Subcutaneous abdominal adipose tissue (tissue), 5 donors: Measurements from ENCODE around the gene ANKRD12.

Experiments
- H3K27ac ChIP-seq: one replicate; pipeline ENCODE4 v1.7.0; 2013; ENCODE audit warnings: low read depth, mild to moderate bottlenecking, inconsistent platforms, low read length, moderate library complexity
- H3K27me3 ChIP-seq, 5 donors: one replicate each; pipeline ENCODE4 v1.7.0; 2013; ENCODE audit warnings: low read length in 5 of 5, inconsistent platforms in 1 of 5; ENCODE audit not compliant: control insufficient read depth in 5 of 5, insufficient read depth in 4 of 5
- H3K36me3 ChIP-seq, 5 donors: one replicate each; pipeline ENCODE4 v1.7.0; 2013; ENCODE audit warnings: low read length in 5 of 5; ENCODE audit not compliant: control insufficient read depth in 5 of 5, insufficient read depth in 5 of 5
- H3K4me1 ChIP-seq, 5 donors: one replicate each; pipeline ENCODE4 v1.7.0; 2013; ENCODE audit warnings: low read length in 5 of 5, mild to moderate bottlenecking in 3 of 5, moderate library complexity in 1 of 5; ENCODE audit not compliant: control insufficient read depth in 5 of 5, insufficient read depth in 5 of 5
- H3K4me3 ChIP-seq, 5 donors: one replicate each; pipeline ENCODE4 v1.7.0; 2013; ENCODE audit warnings: low read length in 5 of 5, low read depth in 1 of 5
- H3K9ac ChIP-seq, 5 donors: one replicate each; pipeline ENCODE4 v1.7.0; 2013; ENCODE audit warnings: low read length in 5 of 5, mild to moderate bottlenecking in 4 of 5, moderate library complexity in 3 of 5
- H3K9me3 ChIP-seq, 5 donors: one replicate each; pipeline ENCODE4 v1.7.0; 2013; ENCODE audit warnings: low read length in 5 of 5; ENCODE audit not compliant: control insufficient read depth in 5 of 5
- donor health status: healthy.
- donor health status: healthy.
- donor health status: healthy.
- donor health status: healthy.
- donor health status: healthy.

Gene ANKRD12

DNA sequence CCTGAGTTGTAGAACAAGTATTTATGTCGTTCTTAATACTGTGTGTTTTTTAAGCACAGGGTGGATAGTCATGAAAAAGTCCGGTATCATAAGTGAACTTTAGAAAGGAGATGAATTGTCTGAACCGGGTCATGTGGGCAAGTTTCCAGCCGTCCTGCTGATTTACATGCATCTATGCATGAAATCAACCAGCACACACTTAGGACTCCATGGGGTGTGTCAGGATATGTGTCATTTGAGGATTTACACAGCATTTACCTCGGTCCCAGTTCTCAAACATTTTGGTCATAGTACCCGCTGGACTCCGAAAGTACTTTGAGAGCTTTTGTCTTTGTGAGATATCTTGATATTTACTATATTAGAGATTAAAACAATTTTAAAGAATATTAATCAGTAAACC is 150.5 kb downstream of the ANKRD12 start:
- no peaks in the 10 kb centered on the region for H3K4me1 ChIP-seq
- no peak overlapping the region for H3K4me3 ChIP-seq
- no peak overlapping the region for H3K27ac ChIP-seq
- no peak overlapping the region for H3K9ac ChIP-seq
- no peaks in the 10 kb centered on the region for H3K9me3 ChIP-seq
- H3K36me3 ChIP-seq: peaks cover 0 to 8% (median 4%) of the 10 kb centered on the region in 5 donors
- H3K27me3 ChIP-seq: no peaks in the 10 kb centered on the region

DNA sequence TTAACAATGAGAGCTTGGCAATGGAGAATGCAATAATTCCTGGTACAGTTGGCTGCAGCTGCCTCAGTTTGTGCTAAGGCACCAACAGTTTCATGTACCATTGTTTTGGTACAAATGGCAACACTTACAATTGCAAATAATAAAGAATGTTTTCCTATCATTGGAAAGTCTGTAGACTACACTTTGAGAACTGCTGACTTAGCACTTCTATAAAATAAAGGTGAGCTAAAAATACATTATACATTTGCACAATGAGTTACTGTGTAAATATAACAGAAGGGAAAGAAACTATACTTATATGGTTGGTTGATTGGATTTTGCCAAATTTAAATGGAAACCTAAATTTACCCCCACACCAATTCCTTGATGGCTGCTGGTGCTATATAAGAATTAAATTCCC is 153.1 kb downstream of the ANKRD12 start:
- H3K27ac ChIP-seq: no peak overlapping the region
- no peak overlapping the region for H3K4me3 ChIP-seq
- peaks cover 0 to 4% (median 0%) of the 10 kb centered on the region in 5 donors for H3K36me3 ChIP-seq
- no peaks in the 10 kb centered on the region for H3K4me1 ChIP-seq
- H3K9me3 ChIP-seq: peaks cover 6 to 15% (median 13%) of the 10 kb centered on the region in 5 donors
- H3K27me3 ChIP-seq: no peaks in the 10 kb centered on the region
- H3K9ac ChIP-seq: no peak overlapping the region

DNA sequence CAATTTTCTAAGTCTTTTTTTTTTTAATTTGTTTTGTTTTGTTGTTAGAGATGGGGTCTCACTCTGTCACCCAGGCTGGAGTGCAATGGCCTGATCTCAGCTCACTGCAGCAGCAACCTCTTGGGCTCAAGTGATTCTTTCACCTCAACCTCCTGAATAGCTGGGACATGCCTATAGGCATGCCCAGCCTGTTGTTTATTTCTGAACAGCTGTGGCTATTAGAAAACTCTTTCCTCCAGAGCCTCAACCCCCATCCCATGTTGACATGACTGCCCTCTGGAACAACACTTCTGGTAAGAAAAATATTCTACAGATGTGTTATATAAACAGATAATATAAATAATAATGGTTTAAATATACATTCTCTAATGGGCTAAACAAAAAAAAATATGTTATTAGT is 153.6 kb downstream of the ANKRD12 start:
- Histone ChIP-seq H3K4me3 (no peak overlapping the region), H3K4me1 (no peaks in the 10 kb centered on the region), H3K27me3 (no peaks in the 10 kb centered on the region), H3K9me3 (peaks cover 6 to 15% (median 13%) of the 10 kb centered on the region in 5 donors), H3K36me3 (peaks cover 0 to 4% (median 0%) of the 10 kb centered on the region in 5 donors), H3K27ac (no peak overlapping the region), H3K9ac (no peak overlapping the region)

DNA sequence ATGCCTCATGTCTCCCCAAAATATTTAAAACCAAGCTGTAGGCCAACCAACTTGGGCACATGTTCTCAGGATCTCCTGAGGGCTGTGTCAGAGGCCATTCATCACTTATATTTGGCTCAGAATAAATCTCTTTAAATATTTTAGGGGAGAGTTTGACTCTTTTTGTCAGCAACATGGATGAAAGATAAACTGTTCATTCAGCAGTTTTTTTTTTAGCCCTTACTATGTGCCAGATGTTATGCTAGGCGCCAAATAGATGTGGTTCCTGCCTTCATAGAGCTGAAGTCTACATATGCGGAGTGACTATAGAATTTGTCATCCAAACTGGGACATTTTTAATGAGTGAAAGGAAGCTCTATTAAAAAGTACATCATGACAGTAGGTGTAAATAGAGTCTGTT is 155.5 kb downstream of the ANKRD12 start:
- H3K4me1 ChIP-seq: no peaks in the 10 kb centered on the region
- peaks cover 0 to 4% (median 0%) of the 10 kb centered on the region in 5 donors for H3K36me3 ChIP-seq
- H3K9ac ChIP-seq: no peak overlapping the region
- H3K4me3 ChIP-seq: no peak overlapping the region
- no peak overlapping the region for H3K27ac ChIP-seq
- H3K9me3 ChIP-seq: peaks cover 6 to 22% (median 20%) of the 10 kb centered on the region in 5 donors
- no peaks in the 10 kb centered on the region for H3K27me3 ChIP-seq

DNA sequence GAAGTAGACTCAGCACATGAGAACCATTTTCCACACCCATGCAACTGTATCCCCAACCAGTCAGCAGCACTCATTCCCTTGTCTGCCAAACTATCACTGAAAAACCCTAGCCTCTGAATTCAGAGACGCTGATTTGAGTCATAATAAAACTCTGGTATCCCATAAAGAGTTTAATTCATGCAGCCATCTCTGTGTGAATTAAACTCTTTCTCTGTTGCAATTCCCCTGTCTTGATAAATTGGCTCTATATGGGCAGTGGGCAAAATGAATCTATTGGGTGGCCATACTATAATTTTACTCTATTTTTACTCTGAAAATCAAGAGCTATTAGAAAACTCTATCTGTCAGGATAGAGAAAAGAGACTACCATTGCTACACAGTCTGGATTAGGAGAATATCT is 157.4 kb downstream of the ANKRD12 start:
- H3K9ac ChIP-seq: no peak overlapping the region
- no peak overlapping the region for H3K27ac ChIP-seq
- peaks cover 0 to 4% (median 0%) of the 10 kb centered on the region in 5 donors for H3K36me3 ChIP-seq
- no peaks in the 10 kb centered on the region for H3K27me3 ChIP-seq
- no peak overlapping the region for H3K4me3 ChIP-seq
- H3K4me1 ChIP-seq: no peaks in the 10 kb centered on the region
- H3K9me3 ChIP-seq: peaks cover 6 to 24% (median 23%) of the 10 kb centered on the region in 5 donors

DNA sequence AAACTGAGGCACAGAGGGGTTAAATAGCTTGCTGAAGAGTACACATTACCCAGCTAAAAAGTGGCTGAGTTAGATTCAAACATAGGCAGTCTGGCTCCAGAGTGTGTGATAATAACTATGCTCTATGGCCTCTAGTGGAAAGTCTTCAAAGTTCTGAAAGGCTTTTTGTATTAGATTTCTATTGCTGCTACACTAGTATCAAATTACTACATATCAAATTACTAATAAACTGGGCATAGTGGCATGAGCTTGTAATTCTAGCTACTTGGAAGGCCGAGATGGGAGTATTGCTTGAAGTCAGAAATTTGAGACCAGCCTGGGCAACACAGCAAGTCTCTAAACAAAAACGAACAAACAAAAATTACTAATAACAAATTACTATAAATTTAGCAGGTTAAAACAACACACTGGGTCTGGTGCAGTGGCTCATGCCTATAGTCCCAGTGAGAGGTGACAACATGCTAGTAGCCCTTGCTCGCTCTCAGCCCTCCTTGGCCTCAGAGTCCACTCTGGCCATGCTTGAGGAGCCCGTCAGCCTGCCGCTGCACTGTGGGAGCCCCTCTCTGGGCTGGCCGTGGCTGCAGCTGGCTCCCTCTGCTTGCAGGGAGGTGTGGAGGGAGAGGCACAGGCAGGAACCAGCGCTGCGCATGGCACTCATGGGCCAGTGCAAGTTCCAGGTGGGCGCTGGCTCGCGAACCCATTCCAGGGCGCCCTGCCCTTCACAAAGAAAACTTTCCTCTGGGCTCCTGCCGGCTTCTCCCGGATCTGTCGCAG is 159.8 kb downstream of the ANKRD12 start:
- H3K9me3 ChIP-seq: peaks cover 6 to 24% (median 23%) of the 10 kb centered on the region in 5 donors
- H3K27ac ChIP-seq: no peak overlapping the region
- H3K27me3 ChIP-seq: no peaks in the 10 kb centered on the region
- H3K4me3 ChIP-seq: no peak overlapping the region
- peaks cover 0 to 4% (median 0%) of the 10 kb centered on the region in 5 donors for H3K36me3 ChIP-seq
- H3K9ac ChIP-seq: no peak overlapping the region
- no peaks in the 10 kb centered on the region for H3K4me1 ChIP-seq

DNA sequence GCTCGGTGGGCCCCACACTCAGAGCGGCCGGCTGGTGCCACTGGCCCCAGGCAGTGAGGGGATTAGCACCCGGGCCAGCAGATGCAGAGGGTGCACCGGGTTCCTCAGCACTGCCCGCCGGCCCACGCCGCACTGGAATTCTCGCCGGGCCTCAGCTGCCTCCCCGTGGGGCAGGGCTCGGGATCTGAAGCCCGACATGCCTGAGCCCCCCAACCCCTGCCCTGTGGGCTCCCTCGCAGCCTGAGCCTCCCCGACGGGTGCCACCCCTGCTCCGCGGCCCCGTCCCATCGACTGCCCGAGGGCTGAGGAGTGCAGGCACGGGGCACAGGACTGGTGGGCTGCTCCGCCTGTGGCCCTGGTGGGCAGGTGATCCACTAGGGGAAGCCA is 160.4 kb downstream of the ANKRD12 start:
- Histone ChIP-seq H3K4me3 (no peak overlapping the region), H3K9ac (no peak overlapping the region), H3K36me3 (peaks cover 0 to 4% (median 0%) of the 10 kb centered on the region in 5 donors), H3K9me3 (peaks cover 6 to 26% (median 23%) of the 10 kb centered on the region in 5 donors), H3K27me3 (no peaks in the 10 kb centered on the region), H3K4me1 (no peaks in the 10 kb centered on the region), H3K27ac (no peak overlapping the region)

DNA sequence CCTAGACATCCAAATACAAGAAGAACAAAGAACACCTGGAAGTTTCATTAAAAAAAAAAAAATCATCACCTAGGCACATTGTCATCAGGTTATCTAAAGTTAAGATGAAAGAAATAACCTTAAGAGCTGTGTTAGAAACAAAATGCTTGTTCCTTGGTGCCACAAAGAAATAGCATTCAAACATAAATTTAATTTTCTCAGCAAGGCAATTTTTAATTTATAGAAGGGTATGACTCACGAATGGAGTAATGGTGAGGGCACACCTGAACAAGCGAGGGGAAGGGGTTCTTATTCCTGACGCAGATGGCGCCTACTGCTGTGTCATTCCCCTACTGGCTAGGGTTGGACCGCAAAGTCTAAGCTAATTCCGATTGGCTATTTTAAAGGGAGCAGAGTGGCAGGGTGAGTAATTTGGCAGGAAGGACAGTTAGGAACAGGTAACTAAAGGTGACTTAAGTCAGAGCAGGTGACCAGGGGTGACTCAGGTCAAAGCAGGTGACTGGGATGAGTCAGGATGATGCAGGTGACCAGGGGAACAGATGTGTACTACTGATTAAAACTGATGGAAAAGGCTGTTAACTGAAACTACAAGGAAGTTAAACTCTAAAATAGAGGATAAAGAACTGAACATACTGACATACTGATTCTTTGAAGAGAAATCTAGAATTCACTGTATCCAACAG is 167.9 kb downstream of the ANKRD12 start:
- Histone ChIP-seq H3K4me3 (no peak overlapping the region), H3K9me3 (peaks cover 0 to 11% (median 4%) of the 10 kb centered on the region in 5 donors), H3K27me3 (no peaks in the 10 kb centered on the region), H3K9ac (no peak overlapping the region), H3K27ac (no peak overlapping the region), H3K36me3 (no peaks in the 10 kb centered on the region), H3K4me1 (no peaks in the 10 kb centered on the region)

DNA sequence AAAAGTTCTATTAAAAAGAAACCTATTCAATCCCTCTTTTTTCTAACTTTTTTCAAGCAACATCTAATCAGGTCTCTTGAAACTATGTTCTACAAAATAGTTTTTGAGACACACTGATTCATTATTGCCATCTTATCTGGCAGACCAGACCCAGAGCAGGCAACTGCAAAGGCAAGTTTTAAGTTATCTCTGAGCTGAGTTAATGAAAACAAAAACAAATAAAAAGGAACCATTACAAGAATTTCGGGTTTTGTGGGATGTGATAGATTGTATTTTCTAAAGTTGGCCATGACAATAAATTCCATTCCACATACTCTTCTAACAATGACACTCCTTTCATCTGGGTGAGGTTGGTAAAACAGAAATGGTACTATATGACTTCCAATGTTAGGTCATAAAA is 182.8 kb downstream of the ANKRD12 start:
- Histone ChIP-seq H3K27ac (no peak overlapping the region), H3K9ac (no peak overlapping the region), H3K27me3 (no peaks in the 10 kb centered on the region), H3K36me3 (no peaks in the 10 kb centered on the region), H3K9me3 (peaks cover 0 to 5% (median 0%) of the 10 kb centered on the region in 5 donors), H3K4me3 (no peak overlapping the region), H3K4me1 (no peaks in the 10 kb centered on the region)

DNA sequence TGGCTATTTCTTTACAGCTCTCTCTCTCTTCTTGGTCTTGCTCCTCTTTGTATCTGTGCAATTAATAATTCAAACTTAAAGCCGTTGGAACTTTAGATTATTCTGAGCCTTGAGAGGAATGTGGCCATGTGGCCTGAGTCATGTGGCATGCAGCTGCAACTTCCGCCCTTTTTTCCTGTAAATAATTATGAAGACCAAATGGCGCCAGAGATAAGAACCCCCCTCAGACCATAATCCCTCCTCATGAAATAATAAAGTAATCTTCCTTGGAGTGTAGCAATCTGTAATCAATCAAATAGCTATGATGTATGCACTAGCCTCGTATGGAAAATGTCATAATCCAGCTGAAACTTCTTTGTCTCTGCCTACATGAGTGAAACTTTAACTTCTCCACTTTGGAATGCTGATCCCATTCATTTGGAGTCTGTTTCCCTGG is 184.5 kb downstream of the ANKRD12 start:
- Histone ChIP-seq H3K4me3 (no peak overlapping the region), H3K27me3 (no peaks in the 10 kb centered on the region), H3K9ac (no peak overlapping the region), H3K9me3 (peaks cover 0 to 5% (median 0%) of the 10 kb centered on the region in 5 donors), H3K36me3 (no peaks in the 10 kb centered on the region), H3K27ac (no peak overlapping the region), H3K4me1 (no peaks in the 10 kb centered on the region)
